WTC11 (cell line): ENCODE measurements around the gene DOCK1.

Experiments used
- ATF1 ChIP-seq: sonication (generic); formaldehyde crosslinking; IDR thresholded peaks from 2 replicates; pipeline ENCODE4 v1.8.1; 2023; ENCODE audit warnings: mild to moderate bottlenecking, moderate library complexity, missing genetic modification reagents
- E2F5 ChIP-seq: sonication (generic); formaldehyde crosslinking; IDR thresholded peaks from 2 replicates; pipeline ENCODE4 v1.8.1; 2022; ENCODE audit warnings: mild to moderate bottlenecking, moderate library complexity, missing genetic modification reagents
- FOXJ3 ChIP-seq: sonication (generic); formaldehyde crosslinking; IDR thresholded peaks from 2 replicates; pipeline ENCODE4 v1.9.0; 2021; ENCODE audit warnings: missing genetic modification reagents, mild to moderate bottlenecking, borderline replicate concordance
- FOXP4 ChIP-seq: sonication (generic); formaldehyde crosslinking; IDR thresholded peaks from 2 replicates; pipeline ENCODE4 v1.8.0; 2022; ENCODE audit warnings: mild to moderate bottlenecking, missing genetic modification reagents
- TF ChIP-seq, protein P1 (sequence below): fragments of 200-600 bp; IDR thresholded peaks from 2 replicates; pipeline ENCODE4 v1.8.0; 2022; ENCODE audit warnings: antibody characterized with exemption
- TF ChIP-seq, protein P2 (sequence below): sonication (generic); formaldehyde crosslinking; IDR thresholded peaks from 2 replicates; pipeline ENCODE4 v1.8.1; 2022; ENCODE audit warnings: mild to moderate bottlenecking, missing genetic modification reagents, moderate library complexity, borderline replicate concordance

GRCh38 chr10:127016331-127016730 lies 111.1 kb downstream of the DOCK1 start:
- TF ChIP-seq, protein P1, sequence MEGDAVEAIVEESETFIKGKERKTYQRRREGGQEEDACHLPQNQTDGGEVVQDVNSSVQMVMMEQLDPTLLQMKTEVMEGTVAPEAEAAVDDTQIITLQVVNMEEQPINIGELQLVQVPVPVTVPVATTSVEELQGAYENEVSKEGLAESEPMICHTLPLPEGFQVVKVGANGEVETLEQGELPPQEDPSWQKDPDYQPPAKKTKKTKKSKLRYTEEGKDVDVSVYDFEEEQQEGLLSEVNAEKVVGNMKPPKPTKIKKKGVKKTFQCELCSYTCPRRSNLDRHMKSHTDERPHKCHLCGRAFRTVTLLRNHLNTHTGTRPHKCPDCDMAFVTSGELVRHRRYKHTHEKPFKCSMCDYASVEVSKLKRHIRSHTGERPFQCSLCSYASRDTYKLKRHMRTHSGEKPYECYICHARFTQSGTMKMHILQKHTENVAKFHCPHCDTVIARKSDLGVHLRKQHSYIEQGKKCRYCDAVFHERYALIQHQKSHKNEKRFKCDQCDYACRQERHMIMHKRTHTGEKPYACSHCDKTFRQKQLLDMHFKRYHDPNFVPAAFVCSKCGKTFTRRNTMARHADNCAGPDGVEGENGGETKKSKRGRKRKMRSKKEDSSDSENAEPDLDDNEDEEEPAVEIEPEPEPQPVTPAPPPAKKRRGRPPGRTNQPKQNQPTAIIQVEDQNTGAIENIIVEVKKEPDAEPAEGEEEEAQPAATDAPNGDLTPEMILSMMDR = no peak
- TF ChIP-seq, protein P2, sequence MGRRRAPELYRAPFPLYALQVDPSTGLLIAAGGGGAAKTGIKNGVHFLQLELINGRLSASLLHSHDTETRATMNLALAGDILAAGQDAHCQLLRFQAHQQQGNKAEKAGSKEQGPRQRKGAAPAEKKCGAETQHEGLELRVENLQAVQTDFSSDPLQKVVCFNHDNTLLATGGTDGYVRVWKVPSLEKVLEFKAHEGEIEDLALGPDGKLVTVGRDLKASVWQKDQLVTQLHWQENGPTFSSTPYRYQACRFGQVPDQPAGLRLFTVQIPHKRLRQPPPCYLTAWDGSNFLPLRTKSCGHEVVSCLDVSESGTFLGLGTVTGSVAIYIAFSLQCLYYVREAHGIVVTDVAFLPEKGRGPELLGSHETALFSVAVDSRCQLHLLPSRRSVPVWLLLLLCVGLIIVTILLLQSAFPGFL (CRISPR knock-in tag) = no peak
- no peak for TF ChIP-seq FOXP4 (CRISPR knock-in tag)
- TF ChIP-seq E2F5 (CRISPR knock-in tag) = no peak
- no peak for TF ChIP-seq ATF1 (CRISPR knock-in tag)
- TF ChIP-seq FOXJ3 = no peak
